ENCODE measurements around the gene TPBGL.

- TF ChIP-seq CTCF (IDR thresholded peaks at IDR 0.05) (no peak), POLR2AphosphoS5 (IDR thresholded peaks at IDR 0.05) (no peak), POLR2A (IDR thresholded peaks at IDR 0.05) (no peak)
Observed at GRCh38 chr11:75285776-75286360, 45.3 kb downstream of the TPBGL start.
